ENCODE results near the gene DNASE1. TPM values are rescaled to one million over a fixed set of nuclear protein-coding genes. Genes with fewer than 3 reads are reported as not detected.

The DNASE1 gene
- total and polyA plus RNA-seq, 9 of the 15 experiments (the other 6 are each of a cell fraction or from before 2014, with no cell fraction given) = 0.53 to 10.1 (median 5.9) TPM

DNA sequence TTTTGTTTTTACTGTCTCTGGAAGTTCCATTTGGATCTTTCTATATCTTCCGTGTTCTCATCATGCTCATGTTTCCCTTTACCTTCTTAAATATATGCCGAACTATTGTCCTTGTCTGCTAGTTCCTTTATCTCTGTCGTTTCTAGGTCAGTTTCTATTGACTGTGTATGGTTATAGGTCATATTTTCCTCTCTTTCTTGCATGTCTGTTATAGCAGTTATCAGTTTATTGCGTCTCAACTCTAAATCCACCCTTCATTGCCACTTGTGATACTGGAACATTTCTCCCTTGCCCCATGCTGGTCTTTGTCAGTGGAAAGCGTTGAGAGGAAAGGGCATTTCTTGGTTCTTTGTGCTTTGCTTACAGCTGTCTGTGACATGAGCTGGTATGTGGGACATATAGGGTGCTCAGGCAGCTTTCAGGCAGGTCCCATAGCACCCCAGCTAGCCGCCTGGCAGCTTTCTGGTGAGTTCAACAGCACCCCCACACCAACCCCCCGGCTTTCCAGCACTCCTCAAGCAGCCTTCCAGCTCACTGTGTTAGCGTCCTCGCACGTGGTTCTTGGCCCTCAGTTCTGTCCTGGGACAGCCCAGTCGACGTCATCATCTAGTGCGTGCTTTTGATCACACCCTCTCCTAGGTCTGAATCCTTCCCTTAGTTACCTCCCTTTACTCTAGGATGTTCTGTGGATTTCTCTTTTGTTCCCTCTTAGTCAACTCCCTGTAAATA is 15.4 kb upstream of the DNASE1 start:
- H3K4me2 ChIP-seq (ENCODE audit: insufficient read depth, low read length) = no peak overlapping the region
- no peak overlapping the region for H2AFZ ChIP-seq (ENCODE audit: low read depth, low read length)
- H3K9ac ChIP-seq (ENCODE audit: insufficient read depth in 1 of 2, low read depth in 2 of 2, low read length in 2 of 2) = 0 out of 4 replicates have a peak overlapping the region, but pooled peaks of 1 of the 2 experiments have one; percentile 6
- 74% methylated on average over 13 of the region's 13 CpGs for WGBS (ENCODE audit: insufficient coverage, low coverage, missing lambda C conversion rate)
- ChIA-PET POLR2A (interaction anchor here (0.6 kb wide), 1 partner anchor 16 kb away, joined by 3 read pairs; no protein-coding TSS in a partner anchor), CTCF (ENCODE audit: low intra/inter-chr PET ratio) (no interaction called here)
- no peaks in the 10 kb centered on the region for H3K9me1 ChIP-seq (ENCODE audit: control insufficient read depth, insufficient read depth, low read length)
- intact Hi-C loops (cut with micrococcal nuclease) = no loop called here
- BruUV-seq (replicated peaks) = no TSS peak
- H3K36me3 ChIP-seq (ENCODE audit: control insufficient read depth, insufficient read depth, low read length) = no peaks in the 10 kb centered on the region
- no peak for DNase-seq (ENCODE audit: extremely low read depth in 1 of 4, low spot score in 3 of 4)
- no peak overlapping the region for H3K27ac ChIP-seq (ENCODE audit: extremely low read depth, low read depth, low read length)
- no peaks in the 10 kb centered on the region for H3K27me3 ChIP-seq (ENCODE audit: control insufficient read depth in 2 of 2, insufficient read depth in 2 of 2, low read length in 2 of 2)
- in situ Hi-C loops (cut with MboI) = no loop called here
- H3K9me3 ChIP-seq (replicated peaks; ENCODE audit: control insufficient read depth, insufficient read depth, low read depth, low read length) = no peaks in the 10 kb centered on the region
- H4K20me1 ChIP-seq (replicated peaks; ENCODE audit: control insufficient read depth, insufficient read depth, low read length) = no peaks in the 10 kb centered on the region
- TF ChIP-seq HDAC6 (IDR thresholded peaks at IDR 0.05; ENCODE audit: low read depth, low read length) = no peak
- TF ChIP-seq, protein P1, sequence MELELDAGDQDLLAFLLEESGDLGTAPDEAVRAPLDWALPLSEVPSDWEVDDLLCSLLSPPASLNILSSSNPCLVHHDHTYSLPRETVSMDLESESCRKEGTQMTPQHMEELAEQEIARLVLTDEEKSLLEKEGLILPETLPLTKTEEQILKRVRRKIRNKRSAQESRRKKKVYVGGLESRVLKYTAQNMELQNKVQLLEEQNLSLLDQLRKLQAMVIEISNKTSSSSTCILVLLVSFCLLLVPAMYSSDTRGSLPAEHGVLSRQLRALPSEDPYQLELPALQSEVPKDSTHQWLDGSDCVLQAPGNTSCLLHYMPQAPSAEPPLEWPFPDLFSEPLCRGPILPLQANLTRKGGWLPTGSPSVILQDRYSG (tag; conservative IDR thresholded peaks at IDR 0.05; ENCODE audit: low read depth) = no peak
- TF ChIP-seq PHF20 (IDR thresholded peaks at IDR 0.05; ENCODE audit: partially characterized antibody) = no peak
- TF ChIP-seq PPARD (CRISPR knock-in tag; IDR thresholded peaks at IDR 0.05) = no peak
- TF ChIP-seq, protein P2, sequence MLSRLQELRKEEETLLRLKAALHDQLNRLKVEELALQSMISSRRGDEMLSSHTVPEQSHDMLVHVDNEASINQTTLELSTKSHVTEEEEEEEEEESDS (CRISPR knock-in tag; IDR thresholded peaks at IDR 0.05) = no peak
- no peak for TF ChIP-seq ZNF586 (CRISPR knock-in tag; conservative IDR thresholded peaks at IDR 0.05)
- no peak for TF ChIP-seq RB1 (IDR thresholded peaks at IDR 0.05; ENCODE audit: low read depth)
- no peak for TF ChIP-seq DIDO1 (tag; IDR thresholded peaks at IDR 0.05; ENCODE audit: low read depth)
- TF ChIP-seq WHSC1 (IDR thresholded peaks at IDR 0.05; ENCODE audit: low read length) = no peak
- no peak for TF ChIP-seq SMC3 (conservative IDR thresholded peaks at IDR 0.05; ENCODE audit: insufficient read depth, low read depth, low read length)
- TF ChIP-seq, protein P3, sequence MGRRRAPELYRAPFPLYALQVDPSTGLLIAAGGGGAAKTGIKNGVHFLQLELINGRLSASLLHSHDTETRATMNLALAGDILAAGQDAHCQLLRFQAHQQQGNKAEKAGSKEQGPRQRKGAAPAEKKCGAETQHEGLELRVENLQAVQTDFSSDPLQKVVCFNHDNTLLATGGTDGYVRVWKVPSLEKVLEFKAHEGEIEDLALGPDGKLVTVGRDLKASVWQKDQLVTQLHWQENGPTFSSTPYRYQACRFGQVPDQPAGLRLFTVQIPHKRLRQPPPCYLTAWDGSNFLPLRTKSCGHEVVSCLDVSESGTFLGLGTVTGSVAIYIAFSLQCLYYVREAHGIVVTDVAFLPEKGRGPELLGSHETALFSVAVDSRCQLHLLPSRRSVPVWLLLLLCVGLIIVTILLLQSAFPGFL (CRISPR knock-in tag; IDR thresholded peaks at IDR 0.05) = no peak
- TF ChIP-seq RFX5 (IDR thresholded peaks at IDR 0.05; ENCODE audit: low read depth, low read length) = no peak
- TF ChIP-seq NCOR1 (IDR thresholded peaks at IDR 0.05) = no peak
- TF ChIP-seq NELFE (IDR thresholded peaks at IDR 0.05; ENCODE audit: insufficient read depth, insufficient read length) = no peak
- TF ChIP-seq GABPB1 (CRISPR knock-in tag; IDR thresholded peaks at IDR 0.05) = no peak
- TF ChIP-seq ESRRB (CRISPR knock-in tag; IDR thresholded peaks at IDR 0.05; ENCODE audit: borderline replicate concordance) = no peak
- TF ChIP-seq ERF (CRISPR knock-in tag; IDR thresholded peaks at IDR 0.05) = no peak
- no peak for TF ChIP-seq U2AF2 (optimal IDR thresholded peaks at IDR 0.05; ENCODE audit: low read depth, low read length)
- H3K4me3 ChIP-seq = no peak overlapping the region
- peaks cover 24 to 32% of the 10 kb centered on the region in 2 experiments for H3K4me1 ChIP-seq (replicated peaks in 1 of 2; ENCODE audit: control insufficient read depth in 2 of 2, insufficient read depth in 2 of 2, low read length in 2 of 2)
- H3K79me2 ChIP-seq (ENCODE audit: control insufficient read depth, insufficient read depth, low read length) = no peaks in the 10 kb centered on the region
- ATAC-seq = no peak
- no peak for FAIRE-seq
